Hematopoietic multipotent progenitor cell treated with erythropoietin and hydrocortisone succinate and interleukin-3 and kit ligand, for 15 days (in vitro differentiated cells): ENCODE data around the gene SLC17A2.

ENCODE experiments used
- DNase-seq: peaks from one replicate; pipeline ENCODE4 v3.0.0-alpha.2; 2015; ENCODE audit warnings: low spot score

Gene SLC17A2, protein sequence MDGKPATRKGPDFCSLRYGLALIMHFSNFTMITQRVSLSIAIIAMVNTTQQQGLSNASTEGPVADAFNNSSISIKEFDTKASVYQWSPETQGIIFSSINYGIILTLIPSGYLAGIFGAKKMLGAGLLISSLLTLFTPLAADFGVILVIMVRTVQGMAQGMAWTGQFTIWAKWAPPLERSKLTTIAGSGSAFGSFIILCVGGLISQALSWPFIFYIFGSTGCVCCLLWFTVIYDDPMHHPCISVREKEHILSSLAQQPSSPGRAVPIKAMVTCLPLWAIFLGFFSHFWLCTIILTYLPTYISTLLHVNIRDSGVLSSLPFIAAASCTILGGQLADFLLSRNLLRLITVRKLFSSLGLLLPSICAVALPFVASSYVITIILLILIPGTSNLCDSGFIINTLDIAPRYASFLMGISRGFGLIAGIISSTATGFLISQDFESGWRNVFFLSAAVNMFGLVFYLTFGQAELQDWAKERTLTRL

GRCh38 chr6:25930532-25931410 lies at the start of gene SLC17A2:
SLC17A2 (minus strand) TSS chr6:25930691; CDS start chr6:25925796, 4,895 bp downstream.
- no peak for DNase-seq

GRCh38 chr6:25975923-25976560 lies 45.6 kb upstream of the SLC17A2 start:
- DNase-seq = no peak

- no peak for DNase-seq
Measured at GRCh38 chr6:25973923-25974555, 43.5 kb upstream of the SLC17A2 start.

- DNase-seq = no peak
Measured at GRCh38 chr6:25972902-25973301, 42.4 kb upstream of the SLC17A2 start.

DNA sequence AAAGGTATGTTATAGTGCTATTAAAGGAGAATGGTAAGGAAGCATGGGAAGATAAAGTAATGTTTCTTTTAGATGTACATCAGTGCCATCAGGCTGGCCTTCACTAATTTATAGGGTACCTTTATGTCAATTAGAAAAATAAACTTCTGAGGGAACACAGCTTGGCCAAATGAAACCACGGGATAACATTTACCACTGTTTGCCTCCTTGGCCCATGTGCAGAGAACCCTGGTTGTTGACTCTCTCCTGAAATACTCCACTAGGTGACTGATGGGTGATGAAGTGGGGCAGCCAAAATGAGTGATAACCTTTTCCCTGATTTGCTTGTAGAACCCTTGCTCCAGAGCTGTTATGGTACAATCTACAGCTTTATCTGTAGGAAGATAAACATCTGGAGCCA lies 41.6 kb upstream of the SLC17A2 start:
- DNase-seq = no peak

- no peak for DNase-seq
Measured at GRCh38 chr6:25971187-25971821, 40.8 kb upstream of the SLC17A2 start.

DNA sequence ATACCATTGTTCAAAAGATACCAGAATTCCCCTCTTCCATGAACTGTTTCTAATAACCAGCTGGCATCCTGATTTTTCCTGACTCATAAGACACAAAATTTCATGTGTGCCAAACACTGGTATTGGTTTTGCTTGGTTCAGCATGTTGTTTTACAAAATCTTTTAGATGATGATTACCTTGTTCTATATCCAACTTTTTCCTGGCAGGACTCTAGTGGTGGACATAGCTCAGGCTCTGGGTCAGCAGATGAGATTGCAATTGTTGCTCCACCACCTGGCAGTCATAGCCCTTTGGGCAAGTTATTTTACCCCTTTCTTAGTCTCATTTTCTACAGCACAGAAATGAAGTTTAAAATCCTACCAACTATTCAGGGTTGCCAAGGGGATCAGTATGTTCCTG lies 38.3 kb upstream of the SLC17A2 start:
- no peak for DNase-seq

- DNase-seq = no peak
Measured at GRCh38 chr6:25966711-25967110, 36.2 kb upstream of the SLC17A2 start.

GRCh38 chr6:25965058-25965457 lies 34.6 kb upstream of the SLC17A2 start:
- no peak for DNase-seq

- peak; percentile 22 for DNase-seq
Measured at GRCh38 chr6:25963426-25964123, 33.1 kb upstream of the SLC17A2 start.

DNA sequence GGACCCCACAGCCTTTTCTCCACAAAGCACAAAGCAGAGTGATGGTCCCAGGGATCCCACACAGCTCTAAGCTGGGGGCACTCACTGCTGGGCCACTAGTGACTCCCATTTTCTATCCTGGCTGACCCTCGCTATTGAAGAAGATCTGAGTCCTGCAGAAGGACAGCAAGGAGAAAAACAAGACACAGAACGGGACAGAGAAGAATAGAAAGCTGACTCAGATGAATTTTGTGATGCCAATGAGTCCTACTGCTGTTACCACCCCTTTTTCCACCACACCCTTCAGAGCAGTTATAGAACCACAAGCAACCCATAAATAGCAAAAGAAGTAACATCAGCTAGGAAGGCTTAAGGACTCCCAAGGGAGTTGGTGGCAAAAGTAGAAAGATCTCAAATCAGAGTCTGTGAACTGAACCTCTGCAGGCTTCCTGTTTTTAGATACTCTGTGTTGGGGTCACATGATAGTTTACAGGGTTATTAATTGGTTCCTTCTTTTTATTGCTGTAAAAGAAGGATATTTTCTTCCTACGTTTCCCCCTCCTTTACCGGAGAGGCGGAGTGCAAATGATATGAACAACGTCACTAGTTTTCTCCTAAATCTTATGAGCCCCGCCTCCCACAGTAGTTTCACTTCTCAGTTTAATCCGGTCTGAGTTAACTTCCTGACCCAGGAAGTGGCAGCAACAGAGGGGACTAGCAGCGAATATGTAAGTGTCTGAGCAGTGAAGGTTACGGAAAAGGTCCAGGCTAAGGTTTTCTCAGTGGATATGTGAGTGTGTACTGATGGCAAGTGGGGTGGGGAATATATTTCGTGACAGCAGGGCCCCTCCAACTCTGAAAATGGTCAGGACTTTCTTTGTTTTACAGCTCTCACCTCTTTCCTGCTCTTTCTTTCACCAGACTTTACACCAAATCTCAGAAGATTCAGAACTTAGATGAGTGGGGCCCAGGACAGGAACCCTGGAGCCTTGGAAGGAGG lies 31.9 kb upstream of the SLC17A2 start, which contains the start of gene TRIM38:
TRIM38 (plus strand) TSS at position 654 of the 979 bp plus-strand sequence. CDS start 3,721 bp downstream, outside the sequence.
- peak; percentile 87 for DNase-seq

DNA sequence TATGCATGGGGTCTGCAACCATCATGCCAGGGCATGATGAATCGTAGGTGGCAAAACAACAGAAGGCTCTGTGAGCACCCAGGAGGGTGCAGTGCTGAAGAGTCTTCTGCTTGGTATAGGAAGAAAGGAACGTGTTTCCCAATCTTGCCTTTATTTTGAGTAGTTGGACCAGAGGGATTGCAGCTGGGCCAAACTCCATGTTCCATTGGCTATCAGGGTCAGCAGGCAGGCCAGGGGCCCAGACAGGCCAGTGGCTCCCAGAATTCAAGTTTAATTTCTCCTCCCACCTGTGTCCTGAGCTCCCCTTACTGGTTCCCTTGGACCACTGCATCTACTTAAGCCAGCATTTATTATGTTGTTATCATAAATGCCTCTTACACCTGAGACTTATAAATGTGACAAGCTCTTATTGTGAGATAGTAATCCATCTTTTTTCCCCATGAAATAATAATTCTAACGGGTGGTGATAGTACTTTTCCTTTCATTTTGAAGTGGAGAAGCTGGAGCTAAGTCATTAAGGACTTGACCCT lies 31.2 kb upstream of the SLC17A2 start:
- peak; percentile 21 for DNase-seq

- DNase-seq = no peak
Measured at GRCh38 chr6:25960734-25961133, 30.2 kb upstream of the SLC17A2 start.

GRCh38 chr6:25959890-25960536 lies 29.5 kb upstream of the SLC17A2 start:
- DNase-seq = no peak

DNA sequence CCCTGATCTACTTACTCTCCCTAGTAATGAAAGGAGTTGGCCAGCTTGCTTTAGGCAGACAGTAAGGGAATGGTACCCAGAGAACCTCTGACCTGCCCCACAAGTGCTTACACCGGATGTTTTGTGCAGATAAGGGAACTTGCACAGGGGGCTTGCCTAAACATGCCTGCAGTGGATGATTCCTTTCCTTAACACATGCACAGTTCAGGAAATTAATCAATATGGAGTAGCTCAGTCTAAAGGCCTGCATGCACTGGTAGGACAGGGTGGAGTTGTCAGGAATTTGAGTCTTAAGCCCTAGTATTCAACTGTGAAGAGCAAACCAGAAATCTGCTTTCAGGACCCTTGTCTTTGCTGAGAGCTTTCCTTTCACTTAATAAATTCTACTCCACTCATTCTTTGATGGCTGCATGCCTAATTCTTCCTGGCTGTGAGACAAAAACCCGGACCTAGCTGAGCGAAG lies 28.2 kb upstream of the SLC17A2 start:
- peak; percentile 58 for DNase-seq

- DNase-seq = no peak
Measured at GRCh38 chr6:25956226-25956625, 25.7 kb upstream of the SLC17A2 start.

DNA sequence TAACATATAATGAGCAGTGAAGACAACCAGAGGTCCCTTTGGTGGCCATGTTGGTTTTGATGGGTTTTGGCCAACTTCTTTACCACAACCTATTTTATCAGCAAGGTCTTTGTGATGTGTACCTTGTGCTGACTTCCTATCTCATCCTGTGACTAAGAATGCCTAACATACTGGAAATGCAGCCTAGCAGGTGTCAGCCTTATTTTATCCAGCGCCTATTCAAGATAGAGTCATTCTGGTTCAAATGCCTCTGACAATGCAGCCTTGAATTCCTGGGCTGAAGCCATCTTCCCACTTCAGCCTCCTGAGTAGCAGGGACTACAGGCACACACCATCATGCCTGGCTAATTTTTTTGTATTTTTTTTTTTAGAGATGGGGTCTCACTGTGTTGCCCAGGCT lies 24.3 kb upstream of the SLC17A2 start:
- DNase-seq = no peak

GRCh38 chr6:25953733-25954132 lies 23.2 kb upstream of the SLC17A2 start:
- DNase-seq = no peak
